ENCODE measurements around the gene PLPPR4. TPM values are rescaled to one million over a fixed set of nuclear protein-coding genes. Genes with fewer than 3 reads are reported as not detected.

PLPPR4 gene
- total RNA-seq, 1 experiment from 2014 or later, result not detected

DNA sequence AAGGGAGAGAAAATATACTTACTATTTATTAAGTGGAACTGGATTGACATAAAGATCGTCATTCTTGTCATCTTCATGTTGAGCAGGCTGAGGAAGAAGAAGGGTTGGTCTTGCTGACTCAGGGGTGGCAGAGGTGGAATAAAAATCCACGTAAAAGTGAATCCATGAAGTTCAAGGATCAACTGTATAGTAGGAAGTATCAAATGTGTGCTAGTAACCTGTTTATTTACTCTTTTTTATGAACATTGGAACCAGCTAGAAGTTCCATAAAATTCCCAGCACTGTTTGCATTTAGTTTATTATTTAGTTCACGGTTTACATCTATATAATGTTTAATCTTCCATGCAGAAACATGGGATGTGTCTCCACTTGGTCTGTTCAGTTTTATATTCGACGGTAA lies 70.7 kb downstream of the PLPPR4 start:
- ChIA-PET CTCF (no interaction called here), POLR2A (ENCODE audit: low non-redundant PET) (no interaction called here)
- DNase-seq (ENCODE audit: low spot score), result no peak
- Histone ChIP-seq H3K27me3 (replicated peaks; ENCODE audit: insufficient read depth, low read depth, low read length, poor library complexity) (no peaks in the 10 kb centered on the region), H3K4me1 (ENCODE audit: insufficient read depth, low read length, poor library complexity, severe bottlenecking) (no peaks in the 10 kb centered on the region), H3K9me3 (ENCODE audit: low read depth, low read length, poor library complexity, severe bottlenecking) (no peaks in the 10 kb centered on the region), H3K4me3 (ENCODE audit: low read depth, low read length, poor library complexity, severe bottlenecking) (no peak overlapping the region), H3K36me3 (ENCODE audit: insufficient read depth, low read length, poor library complexity, severe bottlenecking) (no peaks in the 10 kb centered on the region), H3K27ac (ENCODE audit: low read depth, low read length, poor library complexity, severe bottlenecking) (no peak overlapping the region)
- BruUV-seq (replicated peaks), result no TSS peak
- no peak for TF ChIP-seq EZH2 (IDR thresholded peaks at IDR 0.05; ENCODE audit: borderline replicate concordance, low read depth, low read length, poor library complexity, severe bottlenecking)
- TF ChIP-seq, protein P1, sequence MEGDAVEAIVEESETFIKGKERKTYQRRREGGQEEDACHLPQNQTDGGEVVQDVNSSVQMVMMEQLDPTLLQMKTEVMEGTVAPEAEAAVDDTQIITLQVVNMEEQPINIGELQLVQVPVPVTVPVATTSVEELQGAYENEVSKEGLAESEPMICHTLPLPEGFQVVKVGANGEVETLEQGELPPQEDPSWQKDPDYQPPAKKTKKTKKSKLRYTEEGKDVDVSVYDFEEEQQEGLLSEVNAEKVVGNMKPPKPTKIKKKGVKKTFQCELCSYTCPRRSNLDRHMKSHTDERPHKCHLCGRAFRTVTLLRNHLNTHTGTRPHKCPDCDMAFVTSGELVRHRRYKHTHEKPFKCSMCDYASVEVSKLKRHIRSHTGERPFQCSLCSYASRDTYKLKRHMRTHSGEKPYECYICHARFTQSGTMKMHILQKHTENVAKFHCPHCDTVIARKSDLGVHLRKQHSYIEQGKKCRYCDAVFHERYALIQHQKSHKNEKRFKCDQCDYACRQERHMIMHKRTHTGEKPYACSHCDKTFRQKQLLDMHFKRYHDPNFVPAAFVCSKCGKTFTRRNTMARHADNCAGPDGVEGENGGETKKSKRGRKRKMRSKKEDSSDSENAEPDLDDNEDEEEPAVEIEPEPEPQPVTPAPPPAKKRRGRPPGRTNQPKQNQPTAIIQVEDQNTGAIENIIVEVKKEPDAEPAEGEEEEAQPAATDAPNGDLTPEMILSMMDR (conservative IDR thresholded peaks at IDR 0.05; ENCODE audit: low read depth, low read length), result no peak
- intact Hi-C loops (cut with micrococcal nuclease; ENCODE audit: unreplicated experiment), result no loop called here

DNA sequence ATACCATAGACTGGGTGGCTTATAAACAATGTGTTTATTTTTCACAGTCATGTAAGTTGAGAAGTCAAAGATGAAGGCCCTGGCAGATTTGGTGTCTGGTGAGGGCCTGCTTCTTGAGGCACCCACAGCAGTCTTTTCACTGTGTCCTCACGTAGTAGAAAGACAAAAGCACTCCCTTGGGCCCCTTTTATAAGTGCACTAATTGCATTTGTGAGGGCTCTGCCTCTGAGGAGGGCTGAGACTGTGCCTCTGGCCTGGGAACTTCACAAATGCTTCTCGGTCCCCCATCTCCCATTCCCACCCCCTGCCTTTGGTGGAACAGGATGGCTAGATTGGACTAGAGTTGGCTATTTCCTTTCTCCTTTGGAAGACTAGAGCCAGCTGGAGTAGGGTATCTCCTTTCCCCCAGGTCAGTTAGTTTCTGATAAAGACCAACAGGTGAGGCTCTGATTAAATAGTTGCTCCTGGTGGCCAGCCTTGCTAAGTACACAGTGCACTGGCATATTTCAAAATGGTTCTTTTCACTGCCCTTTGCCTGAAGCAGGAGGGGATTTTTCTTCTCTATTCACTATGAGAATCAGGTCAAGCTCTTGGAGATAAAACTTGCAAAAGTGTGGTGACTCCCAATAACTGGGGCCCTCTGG lies 82.9 kb downstream of the PLPPR4 start:
- no peaks in the 10 kb centered on the region for H3K4me1 ChIP-seq (ENCODE audit: insufficient read depth, low read length, poor library complexity, severe bottlenecking)
- no peak overlapping the region for H3K27ac ChIP-seq (ENCODE audit: low read depth, low read length, poor library complexity, severe bottlenecking)
- no TSS peak for BruUV-seq (replicated peaks)
- no peaks in the 10 kb centered on the region for H3K36me3 ChIP-seq (ENCODE audit: insufficient read depth, low read length, poor library complexity, severe bottlenecking)
- TF ChIP-seq, protein P1 (conservative IDR thresholded peaks at IDR 0.05; ENCODE audit: low read depth, low read length), result no peak
- TF ChIP-seq EZH2 (IDR thresholded peaks at IDR 0.05; ENCODE audit: borderline replicate concordance, low read depth, low read length, poor library complexity, severe bottlenecking), result no peak
- CTCF ChIA-PET, result no interaction called here
- POLR2A ChIA-PET (ENCODE audit: low non-redundant PET), result no interaction called here
- no peak for DNase-seq (ENCODE audit: low spot score)
- H3K9me3 ChIP-seq (ENCODE audit: low read depth, low read length, poor library complexity, severe bottlenecking), result no peaks in the 10 kb centered on the region
- intact Hi-C loops (cut with micrococcal nuclease; ENCODE audit: unreplicated experiment), result no loop called here
- H3K4me3 ChIP-seq (ENCODE audit: low read depth, low read length, poor library complexity, severe bottlenecking), result no peak overlapping the region
- H3K27me3 ChIP-seq (replicated peaks; ENCODE audit: insufficient read depth, low read depth, low read length, poor library complexity), result no peaks in the 10 kb centered on the region

DNA sequence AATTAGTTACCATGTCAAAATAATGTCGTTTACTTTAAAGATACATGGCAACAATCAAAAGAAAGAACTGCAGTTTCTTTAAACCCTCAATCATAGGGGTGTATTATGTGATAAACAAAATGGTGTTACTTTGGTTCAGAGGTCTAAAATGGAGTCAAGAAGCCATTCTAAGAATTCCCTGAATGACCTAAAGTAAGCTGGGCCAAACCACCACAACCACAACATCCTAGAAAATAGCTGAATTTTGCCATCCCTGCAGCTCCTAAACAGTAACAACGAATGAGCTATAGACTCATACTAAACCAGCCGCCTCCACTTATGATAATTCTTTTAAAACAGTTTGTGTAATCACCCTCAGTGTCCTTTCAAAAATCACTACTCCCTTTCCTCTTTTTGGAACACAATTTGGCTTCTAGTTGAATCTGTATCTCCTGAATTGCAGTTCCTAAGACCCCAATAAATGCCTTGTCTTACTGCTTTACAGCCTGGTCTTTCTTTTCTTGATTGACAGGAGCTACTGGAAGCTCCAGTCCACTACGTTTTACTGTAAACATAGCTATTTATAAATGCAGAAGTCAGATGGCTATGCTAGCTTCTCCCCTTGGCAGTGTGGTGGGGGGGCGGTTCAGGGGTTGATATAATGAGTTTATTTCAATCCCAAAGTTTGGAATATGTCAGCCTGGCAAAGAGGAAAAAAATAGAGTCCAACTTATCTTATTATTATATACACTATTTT lies 84.3 kb downstream of the PLPPR4 start:
- BruUV-seq (replicated peaks), result no TSS peak
- CTCF ChIA-PET, result no interaction called here
- intact Hi-C loops (cut with micrococcal nuclease; ENCODE audit: unreplicated experiment), result no loop called here
- Histone ChIP-seq H3K9me3 (ENCODE audit: low read depth, low read length, poor library complexity, severe bottlenecking) (no peaks in the 10 kb centered on the region), H3K36me3 (ENCODE audit: insufficient read depth, low read length, poor library complexity, severe bottlenecking) (no peaks in the 10 kb centered on the region), H3K4me3 (ENCODE audit: low read depth, low read length, poor library complexity, severe bottlenecking) (no peak overlapping the region), H3K4me1 (ENCODE audit: insufficient read depth, low read length, poor library complexity, severe bottlenecking) (no peaks in the 10 kb centered on the region), H3K27ac (ENCODE audit: low read depth, low read length, poor library complexity, severe bottlenecking) (no peak overlapping the region), H3K27me3 (replicated peaks; ENCODE audit: insufficient read depth, low read depth, low read length, poor library complexity) (no peaks in the 10 kb centered on the region)
- TF ChIP-seq, protein P1 (conservative IDR thresholded peaks at IDR 0.05; ENCODE audit: low read depth, low read length), result no peak
- no peak for TF ChIP-seq EZH2 (IDR thresholded peaks at IDR 0.05; ENCODE audit: borderline replicate concordance, low read depth, low read length, poor library complexity, severe bottlenecking)
- POLR2A ChIA-PET (ENCODE audit: low non-redundant PET), result no interaction called here
- DNase-seq (ENCODE audit: low spot score), result no peak
